GM21786 (cell line): Measurements from ENCODE around the gene ZNG1B.
A peak's percentile ranks its signal among the peaks of the same experiment; 100 is the strongest.
"Not testable (repeated sequence)": the region's sequence is repeated elsewhere in the genome, so short reads cannot be mapped to it uniquely, and the experiment has no call there.

Source experiments
- ATAC-seq: cut with Tn5 transposase; IDR thresholded peaks from one replicate; pipeline ENCODE4 v1.9.1; 2021; ENCODE audit not compliant: unreplicated experiment

The ZNG1B gene

DNA sequence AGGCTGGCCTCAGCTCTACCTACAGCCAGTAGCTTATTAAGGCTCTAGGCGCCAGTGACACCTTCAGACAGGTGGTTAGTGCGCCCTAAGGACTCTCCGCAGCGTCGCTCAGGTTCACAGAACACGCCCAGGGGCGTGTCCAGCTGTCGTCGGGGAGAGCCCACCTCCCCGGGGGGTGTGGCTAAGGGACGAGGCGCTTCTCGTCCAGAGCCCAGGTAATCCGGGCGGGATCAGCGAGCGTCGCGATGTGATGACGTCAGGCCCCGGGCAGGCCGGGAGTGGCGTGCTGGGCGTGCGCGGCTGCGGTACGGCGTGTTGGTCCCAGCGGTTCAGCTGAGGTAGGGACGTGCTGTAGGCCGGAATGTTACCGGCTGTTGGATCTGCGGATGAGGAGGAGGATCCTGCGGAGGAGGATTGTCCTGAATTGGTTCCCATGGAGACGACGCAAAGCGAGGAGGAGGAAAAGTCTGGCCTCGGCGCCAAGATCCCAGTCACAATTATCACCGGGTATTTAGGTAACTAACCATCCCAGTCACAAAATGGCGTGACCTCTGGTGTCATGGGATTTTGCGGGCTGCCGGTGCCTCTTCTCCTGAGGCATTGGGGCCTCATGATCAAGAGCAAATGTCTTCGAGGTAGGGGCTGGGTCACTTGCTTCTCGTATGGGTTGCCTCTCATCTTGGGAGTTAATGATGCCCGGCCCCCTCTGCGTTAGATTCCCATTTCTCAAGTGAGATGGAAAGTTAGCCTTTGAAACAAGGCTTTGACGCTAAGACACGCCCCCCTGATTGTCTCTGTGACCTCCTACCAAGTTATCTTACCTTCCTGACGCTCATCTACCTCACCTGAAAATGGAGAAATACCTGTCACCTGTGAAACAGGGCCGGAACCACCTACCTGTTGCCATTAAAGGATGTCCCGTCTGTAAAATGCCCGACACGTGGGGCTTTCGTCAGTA, at the start of gene ZNG1B:
Gene ZNG1B, plus strand, starts transcription at position 184 of the 958 bp plus-strand sequence. Its CDS starts 178 bp downstream, at position 362.
- not testable (repeated sequence) for ATAC-seq

DNA sequence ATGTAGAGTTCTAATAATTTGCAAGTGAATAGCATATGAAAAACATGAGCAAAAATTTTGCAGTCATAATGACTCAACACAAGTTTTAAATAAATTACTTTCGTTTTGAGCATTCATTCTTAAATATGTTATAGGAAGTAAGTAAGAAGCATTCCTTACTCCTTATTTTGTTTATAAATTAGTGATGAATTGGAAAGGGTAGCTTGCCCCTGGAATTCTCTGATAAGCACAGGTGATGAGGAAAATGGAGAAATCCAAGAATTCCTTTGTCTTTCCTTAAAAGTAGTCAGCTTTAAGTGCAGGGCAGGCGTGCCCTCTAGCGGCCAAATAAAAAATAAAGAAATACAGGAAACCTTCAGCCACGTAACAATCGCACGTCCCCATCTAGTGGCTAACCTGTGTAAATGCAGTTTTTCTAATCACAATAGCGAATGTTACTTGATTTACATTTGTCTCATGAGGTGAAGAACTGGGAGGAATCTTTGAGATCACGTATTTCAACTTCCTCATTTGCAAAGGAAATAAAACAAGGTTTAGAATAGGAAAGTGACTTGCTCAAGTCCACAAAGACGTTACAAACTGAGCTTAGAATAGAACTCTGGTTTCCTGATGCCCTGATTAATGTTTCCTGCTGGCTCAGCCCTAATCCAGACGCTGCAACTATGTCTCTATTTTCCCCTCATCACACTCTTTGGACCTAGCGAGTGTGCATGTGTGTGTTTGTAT, 47.2 kb upstream of the ZNG1B start:
- ATAC-seq: peak; percentile 90

DNA sequence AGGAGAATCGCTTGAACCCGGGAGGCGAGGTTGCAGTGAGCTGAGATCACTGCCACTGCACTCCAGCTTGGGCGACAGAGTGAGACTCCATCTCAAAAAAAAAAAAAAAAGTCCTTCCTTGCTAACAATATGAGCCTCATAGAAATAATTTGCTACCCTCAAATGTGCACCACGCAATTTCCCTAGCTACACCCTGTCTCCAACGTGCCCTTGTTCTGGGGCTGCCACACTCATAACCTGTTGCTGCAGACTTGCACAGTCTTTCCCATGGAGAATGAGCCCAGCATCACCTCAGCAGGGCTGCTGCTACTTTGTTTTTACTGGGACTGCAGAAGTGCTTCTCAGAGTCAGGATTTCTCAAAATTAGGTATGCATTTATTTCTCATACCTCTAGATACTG, 46.4 kb upstream of the ZNG1B start:
- no peak for ATAC-seq

DNA sequence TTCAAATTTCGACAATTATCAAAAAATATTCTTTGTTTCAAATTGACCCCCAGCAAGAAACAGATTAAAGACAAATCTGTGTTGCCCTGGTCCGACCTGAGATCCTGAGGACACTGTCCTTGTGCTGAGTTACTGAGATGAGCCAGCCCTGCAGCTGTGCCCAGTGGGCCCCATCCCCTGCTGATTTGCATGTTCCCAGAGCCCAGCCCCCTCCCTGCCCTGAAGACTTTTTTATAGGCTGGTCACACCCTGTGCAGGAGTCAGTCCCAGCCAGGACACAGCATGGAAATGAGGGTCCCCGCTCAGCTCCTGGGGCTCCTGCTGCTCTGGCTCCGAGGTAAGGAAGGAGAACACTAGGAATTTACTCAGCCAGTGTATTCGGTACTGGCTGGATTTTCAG, 31.4 kb upstream of the ZNG1B start:
- no peak for ATAC-seq

DNA sequence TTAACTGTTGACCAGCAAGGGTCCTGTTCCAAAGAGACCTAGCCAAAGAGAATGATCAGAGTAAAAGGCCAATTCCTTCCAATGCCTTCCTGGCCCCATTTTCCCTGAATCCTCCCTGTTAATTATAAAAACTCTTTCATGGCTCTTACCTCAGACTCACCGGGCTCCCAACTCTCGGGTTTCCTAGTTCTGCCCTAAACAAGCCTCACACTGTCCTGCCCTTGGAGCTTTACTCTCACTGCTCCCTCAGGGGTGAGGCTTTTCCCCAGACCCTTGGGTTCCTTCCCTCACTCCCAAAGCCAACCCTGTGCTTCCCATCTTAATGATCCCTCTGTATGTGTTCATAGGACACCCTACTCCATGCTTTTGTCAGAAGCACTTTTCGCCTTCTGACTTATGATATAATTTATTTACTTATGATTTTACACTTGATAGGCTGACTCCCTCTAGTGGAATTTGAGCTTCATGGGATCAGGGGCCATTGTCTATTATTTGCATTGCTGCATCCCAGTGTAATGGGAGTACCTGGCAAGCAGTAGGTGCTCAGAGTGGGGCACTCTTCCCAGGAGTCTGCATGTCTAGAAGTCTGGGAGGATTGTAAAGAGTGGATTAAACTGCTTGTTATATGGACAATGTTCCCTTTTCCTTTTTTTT, 29.9 kb upstream of the ZNG1B start:
- ATAC-seq: no peak

DNA sequence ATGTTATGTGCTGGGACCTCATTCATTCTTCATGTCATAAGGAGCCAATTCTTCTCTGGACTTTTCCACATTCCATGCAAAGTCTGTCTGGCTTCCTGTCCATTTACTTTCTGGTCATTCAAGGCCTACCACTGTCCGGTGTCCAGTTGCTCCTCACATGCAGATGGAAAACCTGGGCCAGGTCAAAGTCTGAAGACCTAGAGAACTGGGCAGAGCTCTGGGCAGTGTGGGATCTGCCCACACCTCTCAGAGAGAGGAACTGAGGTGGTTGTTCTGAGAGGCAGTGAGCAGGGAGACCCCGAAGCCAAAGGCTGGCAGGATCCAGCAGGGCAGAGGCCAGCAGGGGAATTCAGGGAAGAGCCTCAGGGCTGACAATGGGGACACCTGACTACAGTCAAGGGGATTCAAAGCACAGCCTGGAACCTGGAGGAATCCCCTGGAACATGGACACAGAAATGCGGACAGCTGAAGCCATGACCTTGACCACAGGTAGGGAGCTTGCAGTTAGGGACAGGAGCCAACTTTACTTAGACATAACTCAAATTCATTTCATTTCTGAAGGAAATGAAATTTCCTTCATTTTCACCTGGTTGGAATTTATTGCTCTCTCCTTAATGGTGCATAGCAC, 25.7 kb upstream of the ZNG1B start:
- ATAC-seq: not testable (repeated sequence)

DNA sequence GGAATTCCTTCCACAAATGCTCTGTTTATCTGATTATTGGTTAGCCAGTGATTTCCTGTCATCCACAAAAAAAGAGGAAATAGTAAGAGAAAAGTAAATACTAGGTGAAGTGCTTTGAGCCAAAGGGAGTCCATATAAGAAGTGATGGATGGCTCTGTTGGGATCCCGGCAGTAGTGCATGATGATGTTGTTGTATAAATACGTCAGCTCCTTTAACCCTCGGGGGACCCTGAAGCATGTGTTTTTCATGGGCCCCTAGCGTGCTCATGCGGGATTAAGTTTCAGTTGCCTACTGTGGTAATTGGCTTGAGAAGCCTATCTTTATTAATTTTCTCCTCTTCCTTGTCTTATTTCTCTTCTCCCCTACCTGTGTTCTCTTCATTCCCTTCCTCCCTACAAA, 24.7 kb upstream of the ZNG1B start:
- not testable (repeated sequence) for ATAC-seq

DNA sequence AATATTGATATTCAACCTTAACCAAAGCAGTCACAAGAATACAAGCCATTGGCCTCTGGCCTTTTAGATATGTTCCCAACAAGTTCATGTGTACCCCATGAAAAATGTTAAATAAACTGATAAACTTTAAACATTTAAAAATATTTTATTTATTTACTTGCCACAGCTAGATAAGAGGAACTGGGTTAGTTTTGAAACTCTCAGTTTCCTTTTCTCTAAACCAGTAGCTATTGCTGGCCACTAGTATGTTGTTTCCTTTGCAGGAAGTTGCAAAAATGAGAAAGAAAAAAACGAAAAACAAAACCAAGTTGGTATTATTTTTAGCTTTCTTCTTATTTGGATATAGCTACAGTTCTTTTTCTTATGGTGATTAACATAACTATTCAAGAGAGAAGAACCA, 5.7 kb upstream of the ZNG1B start:
- ATAC-seq: not testable (repeated sequence)

DNA sequence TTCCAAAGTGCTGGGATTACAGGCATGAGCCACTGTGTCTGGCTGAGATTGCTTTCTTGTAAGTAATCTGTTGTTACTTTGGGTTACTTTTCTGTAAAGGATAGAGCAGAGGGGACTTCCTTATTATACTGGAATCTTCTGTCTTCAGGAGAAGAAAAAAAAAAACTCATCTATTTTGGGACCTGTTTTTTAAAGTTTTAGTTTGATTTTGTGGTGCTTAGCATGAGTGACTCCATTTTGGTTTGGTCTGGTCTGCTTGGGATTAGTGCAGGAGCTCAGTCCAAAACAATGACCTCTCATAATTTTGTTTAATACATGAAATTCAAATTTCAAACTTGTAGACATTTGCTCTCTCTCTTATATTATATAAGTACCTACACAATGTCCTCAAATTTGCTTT, 4.0 kb upstream of the ZNG1B start:
- not testable (repeated sequence) for ATAC-seq

DNA sequence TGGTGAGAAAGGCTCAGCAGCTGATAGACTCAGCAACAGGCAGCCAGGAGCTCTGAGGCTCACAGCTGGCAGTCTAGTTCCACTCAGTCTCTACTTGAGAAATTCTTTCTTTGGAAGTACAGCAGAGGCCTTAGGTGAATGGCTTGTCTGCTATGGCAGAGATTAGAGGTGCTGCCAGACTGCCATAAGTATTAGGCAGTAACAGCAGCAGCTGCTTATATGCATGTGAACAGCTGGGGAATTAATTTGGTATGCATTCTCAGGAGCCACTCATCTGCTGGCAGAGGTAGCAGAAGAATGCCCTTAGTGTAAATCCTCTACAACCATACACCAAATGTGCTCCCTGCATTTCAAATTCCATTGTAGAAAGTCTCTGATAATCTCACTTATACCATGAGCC, 28.3 kb downstream of the ZNG1B start:
- ATAC-seq: not testable (repeated sequence)

DNA sequence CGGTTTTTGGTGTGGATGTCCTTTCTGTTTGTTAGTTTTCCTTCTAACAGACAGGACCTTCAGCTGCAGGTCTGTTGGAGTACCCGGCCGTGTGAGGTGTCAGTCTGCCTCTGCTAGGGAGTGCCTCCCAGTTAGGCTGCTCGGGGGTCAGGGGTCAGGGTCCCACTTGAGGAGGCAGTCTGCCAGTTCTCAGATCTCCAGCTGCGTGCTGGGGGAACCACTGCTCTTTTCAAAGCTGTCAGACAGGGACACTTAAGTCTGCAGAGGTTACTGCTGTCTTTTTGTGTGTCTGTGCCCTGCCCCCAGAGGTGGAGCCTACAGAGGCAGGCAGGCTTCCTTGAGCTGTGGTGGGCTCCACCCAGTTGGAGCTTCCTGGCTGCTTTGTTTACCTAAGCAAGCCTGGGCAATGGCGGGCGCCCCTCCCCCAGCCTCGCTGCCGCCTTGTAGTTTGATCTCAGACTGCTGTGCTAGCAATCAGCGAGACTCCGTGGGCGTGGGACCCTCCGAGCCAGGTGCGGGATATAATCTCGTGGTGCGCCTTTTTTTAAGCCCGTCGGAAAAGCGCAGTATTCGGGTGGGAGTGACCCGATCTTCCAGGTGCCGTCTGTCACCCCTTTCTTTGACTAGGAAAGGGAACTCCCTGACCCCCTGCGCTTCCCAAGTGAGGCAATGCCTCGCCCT, 39.3 kb downstream of the ZNG1B start:
- not testable (repeated sequence) for ATAC-seq

DNA sequence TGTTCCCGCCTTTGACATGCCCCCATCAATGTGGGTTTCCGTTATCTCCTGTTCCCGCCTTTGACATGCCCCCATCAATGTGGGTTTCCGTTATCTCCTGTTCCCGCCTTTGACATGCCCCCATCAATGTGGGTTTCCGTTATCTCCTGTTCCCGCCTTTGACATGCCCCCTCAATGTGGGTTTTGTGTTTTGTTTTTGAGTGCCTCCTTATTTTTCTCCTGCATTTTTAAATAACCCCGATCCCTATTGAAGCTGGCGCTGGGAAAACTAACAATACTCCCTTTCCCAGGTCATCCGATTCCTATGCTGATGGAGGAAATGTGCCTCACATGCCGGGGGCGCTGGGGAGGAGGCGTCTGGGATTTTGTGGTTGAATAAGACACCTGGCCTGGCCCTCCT, 59.0 kb downstream of the ZNG1B start:
- ATAC-seq: not testable (repeated sequence)

DNA sequence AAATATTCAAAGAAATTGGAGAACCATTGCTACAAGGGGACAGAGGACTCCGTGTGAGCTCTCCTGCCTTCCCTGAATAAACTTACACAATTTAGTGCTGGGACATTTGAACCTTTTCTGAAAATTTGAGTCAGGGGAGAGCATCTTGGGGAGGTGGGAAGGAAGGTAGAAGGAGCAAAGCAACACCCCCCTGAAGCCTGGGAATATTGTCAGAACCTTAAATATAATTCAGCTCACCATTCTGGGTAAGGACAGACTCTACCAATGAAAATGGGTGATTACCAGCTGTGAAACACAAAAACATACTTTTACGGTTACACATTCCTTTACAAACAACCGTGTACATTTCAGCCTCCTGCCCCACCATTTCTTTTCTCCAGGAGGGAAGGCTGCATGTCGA, 60.9 kb downstream of the ZNG1B start, which contains the start of gene FOXD4L1:
Gene FOXD4L1, plus strand, starts transcription at position 301 of the 400 bp plus-strand sequence. CDS start 592 bp downstream, outside the sequence.
- ATAC-seq: not testable (repeated sequence)

DNA sequence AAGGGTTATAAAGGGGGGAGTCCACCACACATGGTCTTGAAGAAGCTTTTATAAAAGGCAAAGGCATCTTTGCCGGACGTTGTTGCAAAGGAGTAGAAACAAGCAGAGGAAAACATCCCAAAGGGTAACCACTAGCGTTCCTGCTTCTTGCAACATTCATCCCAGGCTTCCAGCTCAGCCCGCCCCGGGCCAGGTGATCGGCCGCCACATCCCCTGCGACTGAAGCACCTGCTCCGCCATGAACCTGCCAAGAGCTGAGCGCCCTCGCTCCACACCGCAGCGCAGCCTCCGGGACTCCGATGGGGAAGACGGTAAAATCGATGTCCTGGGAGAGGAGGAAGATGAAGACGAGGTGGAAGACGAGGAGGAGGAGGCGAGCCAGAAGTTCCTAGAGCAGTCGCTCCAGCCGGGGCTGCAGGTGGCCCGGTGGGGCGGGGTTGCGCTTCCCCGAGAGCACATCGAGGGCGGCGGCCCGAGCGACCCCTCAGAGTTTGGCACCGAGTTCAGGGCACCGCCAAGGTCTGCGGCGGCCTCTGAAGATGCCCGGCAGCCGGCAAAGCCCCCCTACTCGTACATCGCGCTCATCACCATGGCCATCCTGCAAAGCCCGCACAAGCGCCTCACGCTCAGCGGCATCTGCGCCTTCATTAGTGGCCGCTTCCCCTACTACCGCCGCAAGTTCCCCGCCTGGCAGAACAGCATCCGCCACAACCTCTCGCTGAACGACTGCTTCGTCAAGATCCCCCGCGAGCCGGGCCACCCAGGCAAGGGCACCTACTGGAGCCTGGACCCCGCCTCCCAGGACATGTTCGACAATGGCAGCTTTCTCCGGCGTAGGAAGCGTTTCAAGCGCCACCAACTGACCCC, 61.8 kb downstream of the ZNG1B start:
- not testable (repeated sequence) for ATAC-seq

DNA sequence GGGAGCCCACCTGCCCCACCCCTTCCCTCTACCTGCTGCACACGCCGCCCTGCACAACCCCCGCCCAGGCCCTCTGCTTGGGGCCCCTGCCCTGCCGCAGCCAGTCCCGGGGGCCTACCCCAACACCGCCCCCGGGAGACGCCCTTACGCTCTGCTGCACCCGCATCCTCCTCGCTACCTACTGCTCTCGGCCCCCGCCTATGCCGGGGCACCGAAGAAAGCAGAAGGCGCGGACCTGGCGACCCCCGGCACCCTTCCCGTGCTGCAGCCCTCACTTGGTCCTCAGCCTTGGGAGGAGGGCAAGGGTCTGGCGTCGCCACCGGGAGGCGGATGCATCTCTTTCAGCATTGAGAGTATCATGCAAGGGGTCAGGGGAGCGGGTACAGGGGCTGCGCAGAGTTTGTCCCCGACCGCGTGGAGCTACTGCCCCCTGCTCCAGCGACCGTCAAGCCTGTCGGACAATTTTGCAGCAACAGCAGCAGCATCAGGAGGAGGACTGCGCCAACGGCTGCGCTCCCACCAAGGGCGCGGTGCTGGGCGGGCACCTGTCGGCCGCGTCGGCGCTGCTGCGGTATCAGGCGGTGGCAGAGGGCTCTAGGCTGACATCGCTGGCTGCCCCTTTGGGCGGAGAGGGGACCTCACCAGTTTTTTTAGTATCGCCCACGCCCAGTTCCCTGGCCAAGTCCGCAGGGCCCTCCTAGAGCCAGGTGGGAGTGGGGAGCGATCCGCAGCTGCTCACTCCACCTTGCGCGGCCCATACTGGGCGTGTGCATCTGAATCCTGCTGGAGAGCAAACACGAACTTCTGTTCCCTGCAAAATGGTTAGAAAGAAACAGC, 62.6 kb downstream of the ZNG1B start:
- not testable (repeated sequence) for ATAC-seq

DNA sequence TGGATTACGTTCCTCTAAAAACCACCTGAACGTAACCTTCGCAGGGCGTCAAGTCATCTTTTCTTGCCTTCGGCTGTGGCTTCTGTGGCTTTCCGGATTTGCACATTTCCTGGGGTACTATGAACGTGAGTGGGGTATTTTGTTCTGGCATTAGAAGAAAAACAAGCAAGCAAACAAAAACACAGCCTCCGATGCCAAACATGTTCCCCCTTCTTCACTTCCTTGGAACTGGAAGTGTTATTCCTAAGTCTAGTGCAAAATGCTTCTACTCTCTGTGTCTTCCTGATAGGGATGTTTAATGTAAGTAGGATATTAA, 63.2 kb downstream of the ZNG1B start:
- not testable (repeated sequence) for ATAC-seq

DNA sequence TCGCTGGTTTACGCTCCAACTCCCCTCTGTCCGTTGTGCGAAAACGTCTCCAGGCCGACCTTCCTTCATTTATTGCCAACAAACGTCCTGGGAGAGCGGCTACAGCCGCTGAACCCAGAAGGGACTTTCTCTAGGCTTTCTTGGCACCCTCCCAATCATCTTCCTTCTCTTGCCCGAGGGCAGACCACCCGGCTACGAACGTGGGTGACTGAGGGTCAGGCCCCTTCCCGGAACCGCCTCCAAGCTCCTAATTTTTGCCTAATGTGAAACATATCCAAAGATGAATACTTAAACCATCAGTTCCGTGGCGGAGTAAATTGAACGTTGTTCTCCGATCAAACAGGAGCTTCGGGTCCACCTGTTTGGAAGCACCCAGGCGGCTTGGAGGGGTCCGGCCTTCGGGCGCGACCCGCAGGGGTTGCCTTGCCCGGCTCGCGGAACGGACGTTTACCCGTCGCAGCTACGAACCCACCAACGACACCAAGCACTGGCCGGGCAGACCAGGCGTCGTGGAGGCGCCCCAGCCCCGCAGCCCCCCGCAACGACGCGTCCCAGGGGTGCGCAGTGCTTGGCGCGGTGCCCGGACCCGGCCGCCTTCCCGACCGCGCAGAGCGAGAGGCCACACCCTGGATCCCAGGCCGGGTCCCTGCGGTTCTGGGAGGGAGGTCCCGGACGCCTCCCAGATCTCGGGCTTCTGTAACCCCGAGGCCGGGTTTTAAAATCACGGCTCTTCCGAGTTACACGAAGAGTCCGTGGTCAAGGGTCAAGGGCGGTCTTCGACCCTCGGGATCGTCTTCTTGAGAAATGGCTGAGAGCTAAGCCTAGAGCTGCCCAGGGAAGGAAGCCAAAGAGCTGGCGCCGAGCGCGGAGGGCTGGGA, 65.0 kb downstream of the ZNG1B start:
- not testable (repeated sequence) for ATAC-seq
